B cell (primary cell): ENCODE results near the gene STX18.

Experiments used
- EZH2 ChIP-seq: IDR thresholded peaks from 2 replicates; pipeline ENCODE4 v1.6.1; 2012; ENCODE audit warnings: borderline replicate concordance, low read depth, mild to moderate bottlenecking, moderate library complexity, low read length; ENCODE audit not compliant: insufficient read depth, poor library complexity, severe bottlenecking
- TF ChIP-seq, protein P1 (sequence below): fragments of 200-600 bp; IDR thresholded peaks from one replicate; pipeline ENCODE4 v1.8.0; 2022; ENCODE audit warnings: antibody characterized with exemption, mild to moderate bottlenecking

GRCh38 chr4:4390046-4390445 is 151.8 kb downstream of the STX18 start:
- TF ChIP-seq, protein P1, sequence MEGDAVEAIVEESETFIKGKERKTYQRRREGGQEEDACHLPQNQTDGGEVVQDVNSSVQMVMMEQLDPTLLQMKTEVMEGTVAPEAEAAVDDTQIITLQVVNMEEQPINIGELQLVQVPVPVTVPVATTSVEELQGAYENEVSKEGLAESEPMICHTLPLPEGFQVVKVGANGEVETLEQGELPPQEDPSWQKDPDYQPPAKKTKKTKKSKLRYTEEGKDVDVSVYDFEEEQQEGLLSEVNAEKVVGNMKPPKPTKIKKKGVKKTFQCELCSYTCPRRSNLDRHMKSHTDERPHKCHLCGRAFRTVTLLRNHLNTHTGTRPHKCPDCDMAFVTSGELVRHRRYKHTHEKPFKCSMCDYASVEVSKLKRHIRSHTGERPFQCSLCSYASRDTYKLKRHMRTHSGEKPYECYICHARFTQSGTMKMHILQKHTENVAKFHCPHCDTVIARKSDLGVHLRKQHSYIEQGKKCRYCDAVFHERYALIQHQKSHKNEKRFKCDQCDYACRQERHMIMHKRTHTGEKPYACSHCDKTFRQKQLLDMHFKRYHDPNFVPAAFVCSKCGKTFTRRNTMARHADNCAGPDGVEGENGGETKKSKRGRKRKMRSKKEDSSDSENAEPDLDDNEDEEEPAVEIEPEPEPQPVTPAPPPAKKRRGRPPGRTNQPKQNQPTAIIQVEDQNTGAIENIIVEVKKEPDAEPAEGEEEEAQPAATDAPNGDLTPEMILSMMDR = no peak
- TF ChIP-seq EZH2 = no peak
